Measurements from ENCODE around the gene IL1RL1.

Gene IL1RL1

DNA sequence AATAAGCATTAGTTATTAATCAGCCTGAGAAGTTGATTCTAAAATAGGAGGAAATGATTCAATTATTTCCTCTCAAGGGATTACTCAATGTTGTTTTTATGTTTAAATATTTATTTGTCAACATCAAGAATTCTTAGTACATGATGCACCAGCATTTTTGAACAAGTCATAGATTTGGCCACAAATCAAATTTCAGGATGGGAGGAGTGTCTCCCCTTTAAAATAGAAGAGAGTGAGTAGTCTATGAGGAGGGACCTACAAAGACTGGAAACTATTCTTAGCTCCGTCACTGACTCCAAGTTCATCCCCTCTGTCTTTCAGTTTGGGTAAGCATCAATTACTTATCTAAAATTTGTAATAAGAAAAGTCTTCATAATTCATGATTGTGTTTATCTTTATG lies 25.6 kb downstream of the IL1RL1 start:
- DNase-seq (ENCODE audit: low spot score) = no peak

DNA sequence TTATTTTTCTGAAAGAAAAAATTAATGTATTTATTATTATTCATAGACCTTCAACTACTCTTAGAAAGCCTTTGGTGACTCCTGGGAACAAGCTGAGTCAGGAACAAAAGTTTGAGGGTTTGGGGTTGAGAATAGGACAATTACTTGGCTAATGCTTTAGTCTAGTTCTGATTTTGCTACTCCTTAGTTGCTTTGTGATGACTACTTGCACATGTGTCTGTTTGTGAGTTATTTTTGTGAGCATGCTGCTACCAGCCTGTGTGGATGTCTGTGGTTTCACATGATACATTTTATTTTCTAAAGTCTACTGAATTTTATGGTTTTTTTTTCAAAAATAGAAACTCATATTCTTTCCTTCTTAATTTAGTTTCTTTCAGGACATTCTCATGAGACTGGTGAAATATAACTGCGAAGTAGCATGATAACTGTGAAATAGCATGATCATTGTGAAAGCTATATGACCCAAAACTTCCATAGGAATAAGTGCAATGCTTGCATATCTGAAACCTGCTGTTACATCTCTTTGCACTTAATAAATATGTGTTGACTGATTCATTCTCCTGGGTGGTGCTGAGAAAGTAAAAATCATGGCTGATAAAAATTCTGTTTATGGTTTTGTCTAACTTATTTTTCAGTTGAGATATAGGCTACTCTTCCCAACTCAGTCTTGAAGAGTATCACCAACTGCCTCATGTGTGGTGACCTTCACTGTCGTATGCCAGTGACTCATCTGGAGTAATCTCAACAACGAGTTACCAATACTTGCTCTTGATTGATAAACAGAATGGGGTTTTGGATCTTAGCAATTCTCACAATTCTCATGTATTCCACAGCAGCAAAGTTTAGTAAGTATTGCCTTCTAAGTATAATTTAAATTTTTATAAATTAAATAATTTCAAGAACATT lies 26.4 kb downstream of the IL1RL1 start:
- DNase-seq (ENCODE audit: low spot score) = peak; percentile 8

DNA sequence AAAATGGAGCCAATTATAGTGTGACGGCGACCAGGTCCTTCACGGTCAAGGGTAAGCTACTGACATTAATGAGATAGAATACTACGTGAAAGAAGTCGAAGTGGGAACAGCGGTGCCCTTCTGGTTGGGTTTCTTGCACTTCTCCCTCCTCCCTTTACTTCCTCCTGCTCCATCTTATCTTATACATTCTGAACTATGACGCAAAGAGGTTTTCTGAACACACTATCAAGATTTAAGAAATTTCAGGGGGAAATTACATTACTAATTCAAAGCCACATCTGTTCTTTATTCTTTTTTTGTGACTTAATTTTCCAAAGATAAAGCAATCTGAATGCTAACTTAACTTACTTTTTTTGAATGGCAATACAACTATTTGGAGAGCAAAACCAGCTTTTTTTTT lies 29.4 kb downstream of the IL1RL1 start:
- DNase-seq (ENCODE audit: low spot score) = no peak

DNA sequence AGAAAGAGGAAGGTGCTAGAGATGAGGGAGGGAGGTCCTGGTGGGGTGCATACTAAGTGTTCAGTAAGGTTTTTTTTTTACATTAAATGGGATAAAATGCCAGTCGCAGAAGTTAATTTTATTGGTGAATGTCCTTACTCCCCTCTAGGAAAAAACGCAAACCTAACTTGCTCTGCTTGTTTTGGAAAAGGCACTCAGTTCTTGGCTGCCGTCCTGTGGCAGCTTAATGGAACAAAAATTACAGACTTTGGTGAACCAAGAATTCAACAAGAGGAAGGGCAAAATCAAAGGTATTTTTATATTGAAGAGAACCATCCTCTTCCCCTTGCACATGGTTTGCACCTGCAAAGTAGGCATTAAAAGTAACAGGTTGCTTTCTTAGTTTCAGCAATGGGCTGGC lies 31.5 kb downstream of the IL1RL1 start:
- DNase-seq (ENCODE audit: low spot score) = no peak

DNA sequence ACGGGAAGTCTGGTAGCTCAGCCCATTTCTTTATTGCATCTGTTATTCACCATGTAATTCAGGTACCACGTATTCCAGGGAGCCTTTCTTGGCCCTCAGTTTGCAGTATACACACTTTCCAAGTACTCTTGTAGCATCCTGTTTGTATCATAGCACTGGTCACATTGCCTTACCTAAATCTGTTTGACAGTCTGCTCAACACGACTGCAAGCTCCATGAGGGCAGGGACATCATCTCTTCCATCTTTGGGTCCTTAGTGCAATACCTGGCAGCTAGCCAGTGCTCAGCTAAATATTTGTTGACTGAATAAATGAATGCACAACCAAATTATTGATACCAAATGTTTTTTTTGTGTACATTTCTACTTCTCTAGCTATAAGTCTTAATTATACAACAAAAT lies 33.0 kb downstream of the IL1RL1 start:
- no peak for DNase-seq (ENCODE audit: low spot score)

DNA sequence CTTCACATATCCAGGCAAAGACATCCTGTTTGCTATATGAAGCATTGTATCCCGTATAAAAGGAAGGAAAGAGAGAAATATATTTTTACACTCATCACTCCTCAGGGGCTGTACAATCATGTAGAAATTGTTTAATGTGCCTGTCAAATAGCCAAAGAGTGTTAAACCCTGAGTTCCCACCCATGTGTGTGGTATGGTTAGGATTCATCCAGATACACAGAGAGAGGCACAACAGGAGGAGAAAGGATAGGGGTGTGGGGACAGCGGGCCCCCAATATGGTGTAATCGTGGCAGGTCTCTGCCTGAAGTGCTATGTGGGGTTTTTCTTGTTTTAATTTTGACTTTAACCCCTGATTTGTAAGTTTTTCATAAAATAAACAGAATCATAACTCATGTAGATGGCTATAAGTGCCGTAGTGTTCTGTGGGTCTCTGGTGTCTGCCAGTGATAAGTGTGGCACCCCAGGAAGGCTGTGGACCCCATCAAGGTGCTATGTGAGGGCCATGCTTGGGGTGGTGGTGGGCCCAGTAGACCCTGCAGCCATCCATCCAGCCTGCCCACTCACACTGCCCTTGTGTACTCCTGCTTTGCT lies 34.1 kb downstream of the IL1RL1 start:
- no peak for DNase-seq (ENCODE audit: low spot score)

DNA sequence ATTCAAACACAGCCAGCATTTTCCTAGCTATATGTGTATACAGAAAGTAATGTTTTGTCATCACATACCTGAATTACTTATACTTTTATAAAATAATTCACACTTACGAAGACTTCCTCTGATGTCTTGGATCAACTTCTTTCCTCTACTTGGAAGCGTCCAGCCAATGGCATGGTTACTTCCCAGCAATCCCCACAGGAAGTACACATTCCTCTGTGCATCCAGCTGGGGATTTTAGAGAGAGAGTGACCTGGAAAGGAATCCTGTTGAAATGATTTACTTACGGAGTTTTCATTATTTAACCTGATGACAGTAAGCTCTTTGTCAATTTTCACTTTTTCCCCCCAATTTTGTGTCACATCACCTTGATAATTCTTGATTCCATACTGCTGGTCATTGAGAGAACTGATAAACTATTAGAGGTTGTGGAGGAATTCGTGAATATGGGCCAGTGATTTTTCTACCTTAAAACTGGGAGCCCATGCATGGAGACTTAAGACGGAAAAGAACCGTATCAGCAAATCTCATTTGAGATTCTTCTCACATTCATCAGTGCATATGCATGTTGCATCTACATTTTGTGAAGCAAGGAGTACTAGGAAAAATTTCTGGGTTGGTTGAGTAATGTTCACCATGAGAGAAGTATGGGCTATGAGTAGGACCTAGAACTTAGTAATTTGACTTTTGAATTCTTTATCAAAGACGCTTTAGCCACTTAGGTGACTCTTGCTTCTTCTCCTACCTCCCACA lies 35.2 kb downstream of the IL1RL1 start:
- no peak for DNase-seq (ENCODE audit: low spot score)

DNA sequence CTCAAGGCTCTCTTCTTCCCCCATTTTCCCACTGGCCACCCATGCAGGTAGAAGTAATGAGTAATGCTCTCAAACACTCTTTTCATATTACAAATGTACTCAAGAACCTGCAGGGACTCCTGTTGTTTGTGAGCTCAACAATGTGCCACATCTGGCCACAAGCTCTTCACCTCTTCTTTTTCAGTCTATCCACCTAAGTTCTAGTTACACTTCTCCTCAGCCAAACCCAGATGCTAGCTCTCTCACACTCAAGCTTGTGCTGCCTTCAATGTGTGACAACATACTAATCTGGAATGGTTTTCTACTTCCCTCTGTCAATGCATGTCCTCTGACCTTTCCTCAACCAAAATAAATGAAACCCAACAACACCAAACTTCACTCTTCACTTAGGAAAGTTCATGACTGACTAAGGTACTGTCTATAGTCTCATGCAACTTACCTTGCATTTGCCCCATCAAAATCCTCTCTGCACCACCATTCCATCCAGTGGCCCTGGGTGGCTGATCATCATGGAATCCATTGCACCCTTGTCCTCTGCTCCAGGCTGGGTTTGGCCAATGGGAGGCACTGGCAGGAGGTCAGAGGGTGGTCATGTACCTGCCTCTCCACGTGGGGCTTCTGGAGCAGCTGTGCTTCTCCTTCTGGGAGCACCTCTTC lies 38.9 kb downstream of the IL1RL1 start:
- DNase-seq (ENCODE audit: low spot score) = no peak

DNA sequence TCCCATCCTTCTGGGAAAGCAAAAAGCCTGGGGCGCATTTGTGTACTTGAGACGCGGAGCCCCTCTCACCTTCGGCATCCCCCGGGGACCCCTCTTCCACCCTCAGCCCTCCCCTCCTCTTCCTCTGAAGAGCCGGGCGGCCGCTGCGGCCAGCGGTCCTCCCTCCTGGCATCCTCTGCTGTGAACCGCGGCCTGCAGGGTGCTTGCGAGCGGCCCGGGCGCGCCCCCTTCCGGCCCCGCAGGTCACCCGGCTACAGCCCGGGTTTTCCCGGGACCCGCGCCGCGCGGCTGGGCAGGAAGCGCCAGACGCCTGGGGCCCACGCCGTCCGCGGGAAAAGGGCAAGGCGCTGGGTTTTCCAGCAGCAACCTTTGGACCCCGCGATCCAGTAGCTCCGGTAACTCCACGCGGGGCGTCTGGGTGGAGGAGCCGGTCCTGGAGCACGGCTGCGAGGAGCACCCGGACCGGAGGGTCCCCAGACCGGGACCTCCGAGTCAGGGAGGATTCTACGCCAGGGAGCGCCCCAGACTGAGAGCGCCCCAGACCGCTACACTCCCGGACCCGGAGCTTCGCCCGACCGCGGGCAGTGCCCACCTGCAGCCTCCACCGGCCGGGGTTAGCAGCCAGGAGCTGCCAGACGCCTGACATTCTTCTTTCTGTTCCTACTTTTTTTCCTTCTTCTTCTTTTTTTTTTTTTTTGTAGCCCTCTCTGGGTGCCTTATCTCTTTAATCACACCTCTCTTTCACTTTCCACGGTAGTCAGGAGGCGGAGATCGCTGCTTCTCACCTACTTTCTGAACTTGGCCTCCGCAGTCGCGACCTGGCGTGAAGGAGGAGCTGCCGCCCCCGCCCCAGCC lies 44.4 kb downstream of the IL1RL1 start, which contains the start of gene IL18R1:
TSS of gene IL18R1 (plus strand) at position 271 of the 855 bp plus-strand sequence. CDS start 6,865 bp downstream, outside the sequence.
- DNase-seq (ENCODE audit: low spot score) = peak; percentile 92

DNA sequence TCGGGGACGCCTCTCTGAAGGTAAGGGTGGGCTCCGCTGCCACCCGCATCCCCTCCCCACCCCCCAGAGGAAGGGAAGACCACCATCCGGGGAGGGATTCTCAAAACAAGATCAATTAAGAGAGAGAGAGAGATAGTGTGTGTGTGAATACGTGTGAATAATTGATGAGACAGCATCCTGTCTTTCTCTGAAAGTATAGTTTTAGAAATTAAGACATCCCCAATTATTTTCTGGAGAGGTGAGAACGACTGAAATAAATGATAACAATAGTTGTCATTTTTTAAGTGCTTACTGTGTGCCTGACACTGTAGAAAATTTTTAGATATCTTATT lies 45.0 kb downstream of the IL1RL1 start:
- no peak for DNase-seq (ENCODE audit: low spot score)

DNA sequence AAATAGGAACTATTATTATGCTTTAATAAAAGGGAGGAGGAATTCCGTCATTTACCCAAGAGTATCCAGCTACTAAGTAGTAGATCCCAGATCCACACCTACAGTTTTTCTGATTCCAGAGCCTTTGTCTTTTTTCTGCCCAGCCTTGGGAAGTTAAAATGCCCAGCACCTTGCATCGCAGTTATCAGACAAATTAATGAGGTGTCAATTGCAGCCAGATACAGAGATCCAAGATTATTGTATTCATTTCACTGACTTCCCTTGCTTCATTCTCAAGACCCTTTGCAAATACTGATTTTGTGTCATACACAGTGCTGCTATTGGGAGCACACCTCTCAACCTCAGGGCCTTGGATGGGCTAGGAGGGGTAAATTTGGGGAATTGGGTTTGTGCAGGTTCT lies 45.4 kb downstream of the IL1RL1 start:
- DNase-seq (ENCODE audit: low spot score) = no peak

DNA sequence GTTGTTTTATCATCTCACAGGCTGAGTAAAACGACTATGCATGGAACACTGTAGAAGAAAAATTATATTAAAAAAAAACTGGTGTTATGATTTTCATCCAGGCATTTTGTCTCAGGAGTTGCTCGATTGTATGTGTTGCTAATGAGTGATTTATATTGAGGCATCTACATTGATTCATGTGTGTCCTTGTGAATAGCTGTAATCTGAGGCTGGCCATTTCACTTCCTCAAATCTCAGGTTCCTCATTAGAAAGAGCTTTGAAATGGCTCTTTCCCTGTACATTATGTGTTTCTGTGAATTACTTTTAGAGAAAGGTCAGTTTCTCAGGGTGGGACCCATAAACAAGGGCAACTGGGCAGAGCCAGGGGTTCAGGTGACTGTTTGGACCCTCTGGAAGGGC lies 46.6 kb downstream of the IL1RL1 start:
- no peak for DNase-seq (ENCODE audit: low spot score)

DNA sequence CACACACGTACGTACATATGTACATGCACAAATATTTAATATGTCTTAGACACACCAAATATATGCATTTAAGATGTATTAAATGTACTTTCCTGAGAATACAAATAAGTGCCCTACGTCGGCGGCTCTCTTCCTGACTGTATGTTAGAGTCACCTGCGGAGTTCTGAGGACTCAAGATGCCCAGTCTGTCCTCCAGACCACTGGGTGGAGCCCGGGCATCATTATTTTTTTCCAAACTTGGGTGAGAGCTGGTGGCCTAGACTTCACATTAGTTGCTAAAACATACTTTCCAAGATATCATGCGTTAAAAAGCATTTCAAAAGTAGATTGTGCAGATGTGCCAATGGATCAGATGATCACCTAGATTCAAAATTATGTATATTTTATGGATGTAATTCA lies 47.1 kb downstream of the IL1RL1 start:
- DNase-seq (ENCODE audit: low spot score) = no peak

DNA sequence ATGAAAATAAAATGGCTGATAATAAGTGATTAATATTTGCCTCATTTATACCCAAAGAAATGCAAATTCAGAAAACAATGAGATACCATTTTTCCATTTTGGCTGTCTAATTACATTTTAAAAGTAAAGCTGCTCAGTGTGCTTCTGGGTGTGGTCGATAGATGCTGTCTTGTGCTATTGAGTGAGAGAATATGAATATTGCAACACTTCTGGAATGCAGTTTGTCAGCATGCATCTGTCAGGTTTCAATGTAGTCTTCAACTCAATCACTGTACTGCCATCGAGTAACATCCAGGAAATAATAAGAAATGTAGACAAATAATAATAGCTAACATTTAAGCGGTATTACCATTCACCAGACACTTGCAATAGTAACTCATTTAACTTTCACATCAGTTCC lies 48.2 kb downstream of the IL1RL1 start:
- DNase-seq (ENCODE audit: low spot score) = no peak

DNA sequence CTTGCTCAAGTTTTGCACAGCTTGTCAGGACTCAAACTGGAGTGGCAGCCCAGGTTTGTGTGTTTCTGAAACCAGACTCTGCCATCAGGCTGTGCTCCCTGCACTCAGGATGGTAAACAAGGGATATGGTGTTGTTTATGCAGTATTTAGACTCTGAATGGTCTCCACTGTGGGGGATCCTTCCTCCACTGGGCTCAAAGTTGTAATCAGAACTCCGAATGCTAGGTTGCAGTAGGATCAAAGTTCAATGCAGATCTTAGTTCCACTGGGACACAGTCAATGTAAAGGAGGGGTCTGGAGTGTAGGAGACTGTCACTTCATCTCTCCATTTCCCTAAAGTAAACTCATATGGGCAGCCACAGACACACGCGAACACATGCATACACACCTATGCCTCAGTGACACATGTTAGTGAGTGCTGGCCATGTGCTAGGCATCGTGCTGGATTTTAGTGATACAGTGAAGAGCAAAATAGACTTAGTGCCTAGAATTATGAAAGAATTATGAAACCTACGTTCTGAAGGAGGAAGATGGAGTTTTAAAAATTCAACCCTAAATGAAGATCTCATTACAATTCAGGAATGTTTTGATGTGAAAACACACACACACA lies 50.4 kb downstream of the IL1RL1 start:
- DNase-seq (ENCODE audit: low spot score) = no peak

DNA sequence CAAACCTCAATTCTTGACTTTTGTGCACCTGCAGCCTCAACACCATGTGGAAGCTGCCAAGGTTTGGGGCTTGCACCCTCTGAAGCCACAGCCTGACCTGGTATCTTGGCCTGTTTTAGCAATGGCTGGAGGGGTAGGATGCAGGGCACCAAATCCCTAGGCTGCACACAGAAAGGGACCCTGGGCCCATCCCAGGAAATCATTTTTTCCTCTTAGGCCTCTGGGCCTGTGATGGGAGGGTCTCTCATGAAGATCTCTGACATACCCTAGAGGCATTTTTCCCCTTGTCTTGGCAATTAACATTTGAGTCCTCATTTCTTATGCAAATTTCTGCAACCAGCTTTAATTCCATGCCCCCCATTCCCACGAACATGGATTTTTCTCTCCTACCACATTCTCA lies 54.4 kb downstream of the IL1RL1 start:
- DNase-seq (ENCODE audit: low spot score) = no peak

DNA sequence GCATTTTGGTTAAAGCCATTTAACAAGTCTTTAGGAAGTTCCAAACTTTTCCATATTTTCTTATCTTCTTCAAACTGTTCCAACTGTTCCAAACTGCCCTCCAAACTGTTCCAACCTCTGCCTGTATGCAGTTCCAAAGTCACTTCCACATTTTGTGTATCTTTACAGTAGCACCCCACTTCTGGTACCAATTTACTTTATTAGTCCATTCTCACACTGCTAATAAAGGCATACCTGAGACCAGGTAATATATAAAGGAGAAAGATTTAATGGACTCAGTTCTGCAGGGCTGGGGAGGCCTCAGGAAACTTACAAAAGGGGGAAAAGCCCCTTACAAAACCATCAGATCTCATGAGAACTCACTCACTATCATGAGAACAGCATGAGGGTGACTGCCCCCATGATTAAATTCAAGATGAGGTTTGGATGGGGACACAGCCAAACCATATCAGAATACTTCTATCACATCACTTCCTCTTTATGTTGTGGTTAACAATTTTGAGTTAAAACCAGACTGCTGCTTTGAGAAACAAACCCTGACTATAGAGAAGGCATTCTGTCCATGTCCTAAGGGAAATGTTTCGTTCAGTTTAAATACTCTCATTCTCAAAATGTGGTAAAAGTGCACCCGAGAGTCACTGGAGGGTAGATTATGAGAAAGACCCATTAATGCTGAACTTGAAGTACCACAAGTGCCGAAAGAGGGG lies 55.2 kb downstream of the IL1RL1 start:
- no peak for DNase-seq (ENCODE audit: low spot score)

DNA sequence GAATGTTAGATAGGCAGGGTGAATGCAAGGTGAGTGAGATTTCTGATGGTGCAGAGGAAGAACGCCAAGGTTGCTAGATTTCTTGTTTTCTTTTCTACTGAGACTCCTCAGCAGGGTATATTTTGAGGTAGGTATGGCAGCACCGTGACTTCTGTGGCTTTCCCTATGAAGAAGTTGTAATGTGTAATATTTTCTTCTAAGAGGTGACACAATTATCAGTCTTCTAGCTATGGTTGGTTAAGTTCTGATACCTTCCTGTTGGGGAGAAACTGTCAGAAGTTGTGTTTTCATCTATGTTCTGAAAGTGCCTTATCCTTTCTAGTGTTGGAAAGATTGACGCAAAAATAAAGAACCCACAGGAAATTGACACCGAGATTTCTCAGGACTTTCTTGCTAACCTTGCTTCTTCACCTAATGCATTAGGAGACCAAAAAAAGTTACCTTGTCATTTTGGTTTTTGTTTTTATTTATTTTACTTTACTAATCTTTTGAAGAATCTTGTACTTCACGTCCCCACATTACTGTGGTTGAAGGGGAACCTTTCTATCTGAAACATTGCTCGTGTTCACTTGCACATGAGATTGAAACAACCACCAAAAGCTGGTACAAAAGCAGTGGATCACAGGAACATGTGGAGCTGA lies 56.1 kb downstream of the IL1RL1 start:
- no peak for DNase-seq (ENCODE audit: low spot score)

DNA sequence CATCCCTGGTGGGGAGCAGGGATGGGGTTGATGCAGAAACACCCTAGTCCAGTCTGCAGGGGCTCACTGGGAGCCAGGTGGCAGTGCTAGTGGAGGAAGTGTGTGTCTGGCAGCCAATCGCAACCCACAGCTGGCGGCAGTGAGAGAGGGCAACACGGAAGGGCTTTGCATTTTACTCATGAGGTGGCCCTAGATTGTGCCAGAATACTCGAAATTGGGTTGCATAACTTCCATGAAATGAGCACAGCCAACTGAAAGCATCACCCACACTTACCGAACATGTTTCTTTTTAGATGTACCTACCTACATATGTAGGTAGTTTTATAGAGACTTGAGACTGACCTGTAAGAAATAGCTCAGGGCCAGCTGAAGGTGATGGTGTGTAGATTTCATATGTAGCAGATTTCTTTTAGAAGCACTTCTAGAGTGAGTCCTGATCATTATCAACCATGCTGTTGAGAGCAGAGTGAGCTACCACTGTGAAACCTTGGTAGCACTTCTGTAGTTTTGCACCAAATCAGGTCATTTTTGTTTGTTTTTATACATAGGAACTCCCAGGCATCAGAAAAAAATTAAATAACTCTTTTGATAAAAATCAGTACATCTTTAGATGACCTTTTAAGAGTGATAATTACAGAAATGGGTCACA lies 57.2 kb downstream of the IL1RL1 start:
- DNase-seq (ENCODE audit: low spot score) = no peak

Measured in GM03348 (cell line).